KMS-11 (cell line): Measurements from ENCODE around the gene ZNF79.

Source experiments
- H2AFZ ChIP-seq: fragments of 200-600 bp; sonication (generic); 2 replicates; pipeline ENCODE4 v1.6.1; 2016; ENCODE audit warnings: antibody characterized with exemption, mixed run types, low read depth
- H3K27ac ChIP-seq: fragments of 200-600 bp; sonication (generic); 2 replicates; pipeline ENCODE4 v1.6.1; 2016; ENCODE audit warnings: mild to moderate bottlenecking, mixed run types
- H3K27me3 ChIP-seq: fragments of 200-600 bp; sonication (generic); 2 replicates; pipeline ENCODE4 v1.6.1; 2017; ENCODE audit warnings: mild to moderate bottlenecking, low read depth, mixed run types, moderate library complexity; ENCODE audit not compliant: insufficient read depth
- H3K36me3 ChIP-seq: fragments of 200-600 bp; sonication (generic); 2 replicates; pipeline ENCODE4 v1.6.1; 2017; ENCODE audit warnings: mild to moderate bottlenecking, mixed run types; ENCODE audit not compliant: insufficient read depth
- H3K4me1 ChIP-seq: fragments of 200-600 bp; sonication (generic); 2 replicates; pipeline ENCODE4 v1.6.1; 2016; ENCODE audit warnings: mild to moderate bottlenecking, low read depth, mixed run types; ENCODE audit not compliant: poor library complexity, severe bottlenecking
- H3K4me2 ChIP-seq: fragments of 200-600 bp; sonication (generic); 2 replicates; pipeline ENCODE4 v1.7.0; 2016; ENCODE audit warnings: mild to moderate bottlenecking, mixed run types
- H3K4me3 ChIP-seq: fragments of 200-600 bp; sonication (generic); IDR thresholded peaks from 2 replicates; pipeline ENCODE4 v1.6.1; 2017; ENCODE audit warnings: low read depth, low read length, mixed read lengths; ENCODE audit not compliant: insufficient read depth
- H3K79me2 ChIP-seq: fragments of 200-600 bp; sonication (generic); 2 replicates; pipeline ENCODE4 v1.6.1; 2016; ENCODE audit warnings: low read depth, mixed run types; ENCODE audit not compliant: insufficient read depth
- H3K9ac ChIP-seq: fragments of 200-600 bp; sonication (generic); 2 replicates; pipeline ENCODE4 v1.6.1; 2016; ENCODE audit warnings: mild to moderate bottlenecking, mixed run types
- H4K20me1 ChIP-seq: fragments of 200-600 bp; sonication (generic); 2 replicates; pipeline ENCODE4 v1.6.1; 2016; ENCODE audit warnings: mild to moderate bottlenecking, mixed run types; ENCODE audit not compliant: insufficient read depth
- TF ChIP-seq, protein P1 (sequence below): fragments of 200-600 bp; sonication (generic); conservative IDR thresholded peaks from 2 replicates; pipeline ENCODE4 v1.6.1; 2017; ENCODE audit warnings: low read depth, mild to moderate bottlenecking, antibody characterized with exemption, low read length, moderate library complexity, mixed read lengths

Gene ZNF79

GRCh38 chr9:127423934-127424675, at the start of gene ZNF79:
TSS of gene ZNF79 (plus strand) at chr9:127424382. CDS start at chr9:127424788, 406 bp downstream.
- Histone ChIP-seq H3K27me3 (no peaks in the 10 kb centered on the region), H3K4me3 (peak within 1 kb of the TSS; percentile 73)

GRCh38 chr9:127380479-127380878, 43.7 kb upstream of the ZNF79 start:
- Histone ChIP-seq H4K20me1 (no peaks in the 10 kb centered on the region), H3K27ac (no peak overlapping the region), H3K4me3 (no peak overlapping the region), H3K9ac (no peak overlapping the region), H2AFZ (no peak overlapping the region), H3K36me3 (no peaks in the 10 kb centered on the region), H3K4me1 (peaks cover 35% of the 10 kb centered on the region), H3K27me3 (no peaks in the 10 kb centered on the region), H3K79me2 (no peaks in the 10 kb centered on the region), H3K4me2 (no peak overlapping the region)
- TF ChIP-seq, protein P1, sequence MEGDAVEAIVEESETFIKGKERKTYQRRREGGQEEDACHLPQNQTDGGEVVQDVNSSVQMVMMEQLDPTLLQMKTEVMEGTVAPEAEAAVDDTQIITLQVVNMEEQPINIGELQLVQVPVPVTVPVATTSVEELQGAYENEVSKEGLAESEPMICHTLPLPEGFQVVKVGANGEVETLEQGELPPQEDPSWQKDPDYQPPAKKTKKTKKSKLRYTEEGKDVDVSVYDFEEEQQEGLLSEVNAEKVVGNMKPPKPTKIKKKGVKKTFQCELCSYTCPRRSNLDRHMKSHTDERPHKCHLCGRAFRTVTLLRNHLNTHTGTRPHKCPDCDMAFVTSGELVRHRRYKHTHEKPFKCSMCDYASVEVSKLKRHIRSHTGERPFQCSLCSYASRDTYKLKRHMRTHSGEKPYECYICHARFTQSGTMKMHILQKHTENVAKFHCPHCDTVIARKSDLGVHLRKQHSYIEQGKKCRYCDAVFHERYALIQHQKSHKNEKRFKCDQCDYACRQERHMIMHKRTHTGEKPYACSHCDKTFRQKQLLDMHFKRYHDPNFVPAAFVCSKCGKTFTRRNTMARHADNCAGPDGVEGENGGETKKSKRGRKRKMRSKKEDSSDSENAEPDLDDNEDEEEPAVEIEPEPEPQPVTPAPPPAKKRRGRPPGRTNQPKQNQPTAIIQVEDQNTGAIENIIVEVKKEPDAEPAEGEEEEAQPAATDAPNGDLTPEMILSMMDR, result no peak

More at GRCh38 chr9:127423934-127424675, at the start of gene ZNF79:
- peaks cover 35% of the 10 kb centered on the region for H3K79me2 ChIP-seq
- H3K4me1 ChIP-seq, result peaks cover 36% of the 10 kb centered on the region
- TF ChIP-seq, protein P1, result 0 out of 2 replicates have a peak, but pooled peaks have one; percentile 5
- no peaks in the 10 kb centered on the region for H4K20me1 ChIP-seq
- peak within 1 kb of the TSS; percentile 85 for H2AFZ ChIP-seq
- H3K4me2 ChIP-seq, result peak within 1 kb of the TSS; percentile 76
- peak within 1 kb of the TSS; percentile 41 for H3K27ac ChIP-seq
- H3K36me3 ChIP-seq, result no peaks in the 10 kb centered on the region
- H3K9ac ChIP-seq, result peak within 1 kb of the TSS; percentile 75

DNA sequence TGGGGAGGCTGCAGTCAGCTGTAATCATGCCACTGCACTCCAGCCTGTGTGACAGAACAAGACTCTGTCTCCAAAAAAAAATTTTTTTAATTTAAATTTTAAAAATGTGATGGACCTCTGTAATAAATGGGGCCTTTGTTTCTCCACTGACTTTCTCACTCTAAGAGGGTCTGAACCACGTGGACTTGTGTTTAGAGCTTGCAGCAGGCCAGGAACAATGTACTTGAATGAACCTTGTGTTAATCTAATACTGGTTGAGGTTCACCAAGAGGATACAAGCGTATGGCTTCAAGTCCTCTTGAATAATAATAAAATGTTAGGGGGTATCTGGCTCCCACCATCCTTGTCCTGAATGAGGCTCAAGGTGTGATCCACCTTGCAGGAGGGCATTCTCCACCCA, 41.6 kb upstream of the ZNF79 start:
- Histone ChIP-seq H3K4me3 (no peak overlapping the region), H3K27ac (no peak overlapping the region), H3K4me2 (no peak overlapping the region), H2AFZ (no peak overlapping the region), H3K9ac (no peak overlapping the region), H3K36me3 (no peaks in the 10 kb centered on the region), H4K20me1 (no peaks in the 10 kb centered on the region), H3K4me1 (peaks cover 55% of the 10 kb centered on the region), H3K79me2 (no peaks in the 10 kb centered on the region), H3K27me3 (no peaks in the 10 kb centered on the region)
- TF ChIP-seq, protein P1, result no peak

DNA sequence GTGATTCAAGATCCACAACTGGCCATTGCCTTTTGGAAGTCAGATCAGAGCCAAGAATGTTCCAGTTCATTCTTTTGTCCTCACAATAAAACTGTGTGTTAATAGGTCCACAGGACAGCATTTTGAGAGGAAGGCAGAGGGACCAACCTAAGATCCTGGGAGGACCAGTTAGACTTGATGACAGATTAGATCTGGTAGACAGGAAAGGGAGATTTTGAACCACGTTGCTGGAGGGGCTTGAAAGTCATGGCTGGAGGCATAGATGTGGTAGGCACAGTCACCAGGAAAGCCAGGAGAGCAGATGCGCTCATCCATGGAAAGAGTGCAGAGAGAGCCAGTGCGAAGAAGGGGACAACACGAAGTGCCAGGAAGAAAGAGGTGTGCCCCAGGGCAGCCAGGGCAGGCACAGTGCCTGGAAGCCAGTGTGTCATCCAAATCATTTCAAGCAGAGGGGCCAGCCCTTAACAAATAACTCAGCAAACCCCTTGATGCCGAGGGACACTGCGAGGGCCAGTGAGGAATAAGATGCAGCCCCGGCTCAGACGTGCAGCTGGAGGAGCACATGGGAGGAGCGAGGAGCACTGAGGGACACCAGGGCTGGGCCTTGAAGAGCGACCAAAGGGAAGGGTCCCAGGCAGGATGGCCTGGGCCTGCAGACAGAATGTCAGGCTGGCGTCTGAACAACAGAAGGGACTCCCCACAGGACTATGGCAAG, 40.0 kb upstream of the ZNF79 start:
- Histone ChIP-seq H3K27me3 (no peaks in the 10 kb centered on the region), H3K4me3 (no peak overlapping the region), H3K79me2 (no peaks in the 10 kb centered on the region), H3K4me1 (peaks cover 68% of the 10 kb centered on the region), H3K27ac (peak overlapping the region; percentile 100), H4K20me1 (no peaks in the 10 kb centered on the region), H3K9ac (peak overlapping the region; percentile 36; the same call in 1 of the 2 replicates), H3K4me2 (peak overlapping the region; percentile 71), H2AFZ (peak overlapping the region; percentile 55; the same call in 1 of the 2 replicates), H3K36me3 (no peaks in the 10 kb centered on the region)
- TF ChIP-seq, protein P1, result no peak
